GM21515 (cell line): Measurements from ENCODE around the gene TCF12.
"Not testable (repeated sequence)": the region's sequence is repeated elsewhere in the genome, so short reads cannot be mapped to it uniquely, and the experiment has no call there.

Source experiments
- ATAC-seq: cut with Tn5 transposase; IDR thresholded peaks from one replicate; pipeline ENCODE4 v1.9.1; 2021; ENCODE audit not compliant: unreplicated experiment

Gene TCF12

GRCh38 chr15:57014896-57015295 lies 96.5 kb downstream of the TCF12 start:
- not testable (repeated sequence) for ATAC-seq

- no peak for ATAC-seq
Measured at GRCh38 chr15:57015360-57015759, 96.9 kb downstream of the TCF12 start.

- ATAC-seq: no peak
Measured at GRCh38 chr15:57015897-57016296, 97.5 kb downstream of the TCF12 start.

- ATAC-seq: no peak
Measured at GRCh38 chr15:57017024-57017423, 98.6 kb downstream of the TCF12 start.

- ATAC-seq: no peak
Measured at GRCh38 chr15:57018151-57018550, 99.7 kb downstream of the TCF12 start.

- ATAC-seq: no peak
Measured at GRCh38 chr15:57019496-57020160, 101.2 kb downstream of the TCF12 start.

GRCh38 chr15:57025264-57025926 lies 107.0 kb downstream of the TCF12 start:
- ATAC-seq: no peak

GRCh38 chr15:57026016-57026592 lies 107.7 kb downstream of the TCF12 start:
- no peak for ATAC-seq

- ATAC-seq: no peak
Measured at GRCh38 chr15:57027596-57027995, 109.2 kb downstream of the TCF12 start.

GRCh38 chr15:57028176-57028575 lies 109.7 kb downstream of the TCF12 start:
- ATAC-seq: no peak

- no peak for ATAC-seq
Measured at GRCh38 chr15:57030011-57030410, 111.6 kb downstream of the TCF12 start.

- no peak for ATAC-seq
Measured at GRCh38 chr15:57031082-57031481, 112.6 kb downstream of the TCF12 start.

- ATAC-seq: no peak
Measured at GRCh38 chr15:57031605-57032004, 113.2 kb downstream of the TCF12 start.

- no peak for ATAC-seq
Measured at GRCh38 chr15:57032338-57032737, 113.9 kb downstream of the TCF12 start.

- no peak for ATAC-seq
Measured at GRCh38 chr15:57033715-57034439, 115.4 kb downstream of the TCF12 start.

GRCh38 chr15:57034613-57035012 lies 116.2 kb downstream of the TCF12 start:
- no peak for ATAC-seq

- ATAC-seq: no peak
Measured at GRCh38 chr15:57035664-57036063, 117.2 kb downstream of the TCF12 start.

GRCh38 chr15:57036352-57036751 lies 117.9 kb downstream of the TCF12 start:
- no peak for ATAC-seq

- ATAC-seq: no peak
Measured at GRCh38 chr15:57037548-57037947, 119.1 kb downstream of the TCF12 start.

GRCh38 chr15:57038040-57038439 lies 119.6 kb downstream of the TCF12 start:
- ATAC-seq: no peak

GRCh38 chr15:57038496-57038895 lies 120.1 kb downstream of the TCF12 start:
- ATAC-seq: no peak

- no peak for ATAC-seq
Measured at GRCh38 chr15:57041416-57041815, 123.0 kb downstream of the TCF12 start.
